ENCODE measurements around the gene PALMD.

PALMD gene, protein sequence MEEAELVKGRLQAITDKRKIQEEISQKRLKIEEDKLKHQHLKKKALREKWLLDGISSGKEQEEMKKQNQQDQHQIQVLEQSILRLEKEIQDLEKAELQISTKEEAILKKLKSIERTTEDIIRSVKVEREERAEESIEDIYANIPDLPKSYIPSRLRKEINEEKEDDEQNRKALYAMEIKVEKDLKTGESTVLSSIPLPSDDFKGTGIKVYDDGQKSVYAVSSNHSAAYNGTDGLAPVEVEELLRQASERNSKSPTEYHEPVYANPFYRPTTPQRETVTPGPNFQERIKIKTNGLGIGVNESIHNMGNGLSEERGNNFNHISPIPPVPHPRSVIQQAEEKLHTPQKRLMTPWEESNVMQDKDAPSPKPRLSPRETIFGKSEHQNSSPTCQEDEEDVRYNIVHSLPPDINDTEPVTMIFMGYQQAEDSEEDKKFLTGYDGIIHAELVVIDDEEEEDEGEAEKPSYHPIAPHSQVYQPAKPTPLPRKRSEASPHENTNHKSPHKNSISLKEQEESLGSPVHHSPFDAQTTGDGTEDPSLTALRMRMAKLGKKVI

DNA sequence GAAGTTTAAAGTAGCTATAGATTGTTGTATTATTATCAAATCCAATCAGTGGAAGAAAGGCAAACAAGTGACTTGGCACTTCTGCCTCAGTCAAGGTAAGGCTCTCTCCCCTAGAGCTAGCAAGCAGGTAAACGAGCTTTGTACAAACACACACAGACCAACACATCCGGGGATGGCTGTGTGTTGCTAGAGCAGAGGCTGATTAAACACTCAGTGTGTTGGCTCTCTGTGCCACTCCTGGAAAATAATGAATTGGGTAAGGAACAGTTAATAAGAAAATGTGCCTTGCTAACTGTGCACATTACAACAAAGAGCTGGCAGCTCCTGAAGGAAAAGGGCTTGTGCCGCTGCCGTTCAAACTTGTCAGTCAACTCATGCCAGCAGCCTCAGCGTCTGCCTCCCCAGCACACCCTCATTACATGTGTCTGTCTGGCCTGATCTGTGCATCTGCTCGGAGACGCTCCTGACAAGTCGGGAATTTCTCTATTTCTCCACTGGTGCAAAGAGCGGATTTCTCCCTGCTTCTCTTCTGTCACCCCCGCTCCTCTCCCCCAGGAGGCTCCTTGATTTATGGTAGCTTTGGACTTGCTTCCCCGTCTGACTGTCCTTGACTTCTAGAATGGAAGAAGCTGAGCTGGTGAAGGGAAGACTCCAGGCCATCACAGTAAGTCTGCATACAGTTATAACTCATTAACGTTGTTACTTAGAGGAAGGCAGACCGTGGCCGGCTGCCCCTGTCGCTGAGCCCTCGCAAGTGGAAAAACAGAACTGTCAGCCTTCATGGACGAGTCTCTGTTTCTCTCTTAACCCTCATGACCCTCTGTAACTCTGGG is at the start of gene PALMD:
Gene PALMD, plus strand, starts transcription at position 415 of the 833 bp plus-strand sequence. Its CDS starts 205 bp downstream, at position 620.
- DNase-seq (ENCODE audit: low spot score), result no peak

DNA sequence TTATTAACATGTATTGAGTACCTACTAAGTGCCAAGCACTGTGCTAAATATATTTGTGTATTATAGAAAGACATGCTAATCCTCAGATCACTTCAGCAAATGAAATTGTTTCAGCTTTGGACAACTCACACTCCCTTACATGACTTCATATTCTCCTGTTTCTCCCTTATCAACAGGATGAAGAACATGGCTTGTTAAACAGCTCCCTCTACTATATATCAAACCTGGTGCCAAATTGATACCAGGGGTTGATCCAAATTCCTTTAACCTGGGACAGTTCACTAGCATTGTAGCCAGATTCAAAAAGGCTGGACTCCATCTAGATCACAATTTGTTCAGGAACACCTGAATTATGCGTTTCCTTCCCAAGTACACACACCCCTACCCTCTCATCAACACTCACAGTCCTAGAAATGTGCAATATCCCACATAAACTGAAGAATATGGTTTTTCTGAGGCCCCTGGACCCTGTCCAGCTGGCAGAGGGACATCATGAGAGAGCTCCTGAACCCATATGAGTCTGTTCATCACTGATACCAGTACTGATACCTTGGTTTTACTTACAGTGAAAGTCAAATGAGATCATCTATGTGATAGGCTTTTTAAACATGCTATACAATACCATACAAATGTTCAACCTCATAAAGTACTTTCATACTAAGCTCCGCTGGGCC is 47.0 kb upstream of the PALMD start:
- DNase-seq (ENCODE audit: low spot score), result no peak

- DNase-seq (ENCODE audit: low spot score), result no peak
These were observed 46.2 kb upstream of the PALMD start for GRCh38 chr1:99599678-99600175.

DNA sequence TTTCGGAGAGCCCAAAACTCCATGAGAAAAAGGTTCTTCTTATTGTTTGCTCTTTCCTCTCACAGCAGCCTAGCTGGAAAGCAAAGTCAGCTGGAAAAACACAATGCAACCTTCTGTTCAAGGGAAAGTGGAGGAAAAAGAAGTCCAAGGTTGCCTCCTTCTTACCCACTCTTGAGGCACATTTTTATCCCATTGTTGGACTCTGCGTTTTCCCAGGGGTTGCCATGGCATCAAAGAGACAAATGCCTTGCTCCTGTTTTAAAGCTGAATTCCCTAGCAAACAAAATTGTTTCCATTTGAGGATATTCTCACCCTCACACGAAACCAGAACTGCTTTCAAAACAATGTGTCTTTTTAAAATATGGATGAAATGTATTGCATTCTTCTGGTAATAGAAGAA is 45.1 kb upstream of the PALMD start:
- DNase-seq (ENCODE audit: low spot score), result no peak

- DNase-seq (ENCODE audit: low spot score), result no peak
These were observed 44.7 kb upstream of the PALMD start for GRCh38 chr1:99601208-99601607.

DNA sequence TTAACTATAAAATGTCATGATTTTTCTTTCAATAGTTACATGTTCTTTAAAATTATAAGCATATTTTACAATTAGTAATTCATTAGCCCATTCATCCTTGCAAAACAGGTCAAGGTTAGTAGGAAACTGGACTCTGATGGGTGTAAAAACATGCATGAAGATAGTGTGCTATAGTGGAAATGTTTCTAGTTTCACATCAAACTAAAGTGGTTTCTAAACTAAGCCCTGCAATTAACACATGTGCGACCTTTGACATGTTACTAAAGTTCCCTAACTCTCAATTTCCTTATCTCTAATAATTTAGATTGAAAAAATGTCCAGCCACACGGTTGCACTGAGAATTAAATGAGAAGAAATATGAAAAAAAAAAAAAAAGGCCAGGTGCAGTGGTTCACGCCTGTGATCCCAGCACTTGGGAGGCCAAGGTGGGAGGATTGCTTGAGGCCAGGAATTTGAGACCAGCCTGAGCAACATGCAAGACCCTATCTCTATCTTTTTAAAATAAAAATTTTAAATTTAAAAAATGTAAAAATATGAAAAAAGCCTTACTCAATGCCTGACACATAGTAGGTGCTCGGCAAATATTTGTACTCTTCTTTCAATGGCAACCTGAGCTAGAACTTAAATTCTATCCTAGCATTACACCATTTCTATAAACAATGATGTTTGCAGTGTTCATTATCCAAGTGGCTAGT is 44.1 kb upstream of the PALMD start:
- no peak for DNase-seq (ENCODE audit: low spot score)

- DNase-seq (ENCODE audit: low spot score), result no peak
These were observed 43.4 kb upstream of the PALMD start for GRCh38 chr1:99602404-99602969.

- DNase-seq (ENCODE audit: low spot score), result no peak
These were observed 42.0 kb upstream of the PALMD start for GRCh38 chr1:99603699-99604560.

DNA sequence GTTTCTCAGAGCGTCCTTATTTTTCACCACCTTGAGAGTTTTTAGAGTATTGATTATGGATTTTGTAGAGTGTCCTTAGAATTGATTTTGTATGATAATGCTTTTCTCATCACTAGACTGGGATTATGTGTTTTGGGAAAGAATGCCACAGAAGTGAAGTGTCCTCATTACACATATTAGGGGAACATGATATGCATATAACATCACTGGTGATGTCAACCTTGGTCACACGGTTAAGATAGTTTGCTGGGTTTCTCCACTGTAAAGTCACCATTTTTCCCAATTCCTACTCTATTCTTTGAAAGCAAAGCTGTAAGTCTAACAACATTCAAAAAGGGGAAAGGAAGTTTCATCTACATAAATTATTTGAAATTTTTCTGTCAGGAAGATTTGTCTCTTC is 39.6 kb upstream of the PALMD start:
- no peak for DNase-seq (ENCODE audit: low spot score)

- DNase-seq (ENCODE audit: low spot score), result no peak
These were observed 38.3 kb upstream of the PALMD start for GRCh38 chr1:99607590-99607989.

- no peak for DNase-seq (ENCODE audit: low spot score)
These were observed 37.9 kb upstream of the PALMD start for GRCh38 chr1:99608058-99608457.

DNA sequence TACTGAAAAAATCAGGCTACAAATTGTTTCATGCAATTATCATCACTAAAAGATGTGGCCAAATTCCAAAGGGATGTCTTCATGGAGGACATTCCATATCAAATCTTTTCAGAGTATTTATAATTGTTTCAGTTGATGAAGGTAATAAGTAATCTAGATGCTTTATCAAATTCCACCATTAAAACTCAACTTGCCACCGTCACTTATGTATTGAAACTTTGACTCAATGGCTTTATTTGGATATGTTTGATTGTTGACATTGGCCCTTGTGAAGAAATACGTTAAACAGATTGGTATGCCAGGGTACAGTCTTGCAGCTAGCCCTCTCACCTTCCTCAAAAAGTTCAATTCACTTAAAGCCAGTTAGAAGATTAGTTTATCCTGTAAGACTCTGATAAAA is 32.2 kb upstream of the PALMD start:
- DNase-seq (ENCODE audit: low spot score), result no peak

GRCh38 chr1:99614728-99615127 is 31.2 kb upstream of the PALMD start:
- DNase-seq (ENCODE audit: low spot score), result no peak

GRCh38 chr1:99619583-99619982 is 26.3 kb upstream of the PALMD start:
- no peak for DNase-seq (ENCODE audit: low spot score)

- no peak for DNase-seq (ENCODE audit: low spot score)
These were observed 24.5 kb upstream of the PALMD start for GRCh38 chr1:99621340-99621901.

- DNase-seq (ENCODE audit: low spot score), result no peak
These were observed 23.1 kb upstream of the PALMD start for GRCh38 chr1:99622702-99623347.

DNA sequence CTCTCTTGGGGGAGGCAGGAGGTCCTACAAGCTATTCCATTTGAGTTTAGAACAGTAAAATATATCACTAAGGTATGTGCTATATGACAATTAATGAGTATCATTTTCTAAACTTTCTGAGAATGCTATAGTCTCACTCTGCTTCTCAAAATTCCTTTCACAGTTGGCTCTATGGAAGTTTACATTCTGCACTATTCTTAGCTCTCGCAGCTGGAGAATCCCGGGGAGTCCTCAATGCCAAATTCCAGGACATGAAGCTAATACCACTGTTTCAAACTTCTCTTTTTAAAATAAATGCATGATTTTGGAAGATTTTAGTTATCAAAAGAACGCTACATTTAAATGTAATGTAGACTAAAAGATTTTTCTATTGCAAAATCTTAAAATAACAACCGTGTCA is 22.4 kb upstream of the PALMD start:
- DNase-seq (ENCODE audit: low spot score), result no peak

GRCh38 chr1:99627615-99628014 is 18.3 kb upstream of the PALMD start:
- no peak for DNase-seq (ENCODE audit: low spot score)

DNA sequence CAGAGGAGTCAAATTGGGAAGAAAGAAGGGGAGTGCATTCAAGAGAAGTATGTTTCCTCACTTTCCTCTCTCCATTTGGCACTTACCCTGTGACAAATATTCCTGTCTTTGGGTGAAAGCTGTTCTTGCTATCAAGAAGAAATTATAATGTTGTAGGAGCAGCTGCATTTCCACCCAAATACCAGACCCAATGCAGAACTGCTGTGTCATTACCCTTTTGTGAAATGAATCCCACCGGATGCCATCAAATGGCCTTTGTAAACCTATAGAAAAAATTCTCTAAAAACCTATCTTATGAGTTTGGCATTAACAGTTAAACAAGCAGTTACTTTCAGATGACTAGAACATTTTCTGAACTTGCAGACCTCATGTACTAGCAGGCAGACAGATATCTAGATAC is 16.7 kb upstream of the PALMD start:
- no peak for DNase-seq (ENCODE audit: low spot score)

Data from putamen (tissue), 1 donor.